Stomach (tissue), 4 donors: ENCODE measurements around the gene CARMIL1.

ENCODE experiments used
- CTCF ChIP-seq, 7 experiments: fragments of 450-650 bp in 4 of 7; fragments of 200-600 bp in 3 of 7; sonication (generic) in 3 of 7; IDR thresholded peaks; one replicate each; pipeline ENCODE4 v1.5.1; 2016 to 2019; ENCODE audit warnings: antibody characterized with exemption in 7 of 7, control low read depth in 2 of 7, mild to moderate bottlenecking in 1 of 7
- EP300 ChIP-seq: sonication (generic); formaldehyde crosslinking; IDR thresholded peaks from one replicate; pipeline ENCODE4 v1.6.1; 2017; ENCODE audit warnings: antibody characterized with exemption
- POLR2A ChIP-seq, 4 donors: fragments of 450-650 bp; IDR thresholded peaks; one replicate each; pipeline ENCODE4 v1.6.1; 2016; ENCODE audit warnings: antibody characterized with exemption in 4 of 4, control low read depth in 2 of 4, mild to moderate bottlenecking in 1 of 4, moderate library complexity in 1 of 4

GRCh38 chr6:25415274-25415673, 136.1 kb downstream of the CARMIL1 start:
- TF ChIP-seq CTCF (IDR thresholded peaks at IDR 0.05) (no peak), EP300 (no peak), POLR2A (IDR thresholded peaks at IDR 0.05) (no peak)
